Activated T-cell treated with anti-CD3 and anti-CD28 coated beads, Interleukin-2, amount 50 U/mL, for 24 hours (primary cell): ENCODE measurements around the gene NAV2.
A peak's percentile ranks its signal among the peaks of the same experiment; 100 is the strongest.
"Not testable (repeated sequence)": the region's sequence is repeated elsewhere in the genome, so short reads cannot be mapped to it uniquely, and the experiment has no call there.

ENCODE experiments used
- DNase-seq: peaks from one replicate; pipeline ENCODE4 v3.0.0-alpha.2; 2020
- H3K27ac Mint-ChIP-seq: 2 replicates; pipeline ENCODE4 v1.8.0; 2020; ENCODE audit warnings: mild to moderate bottlenecking, mixed read lengths
- H3K27me3 Mint-ChIP-seq: 2 replicates; pipeline ENCODE4 v1.8.0; 2020; ENCODE audit warnings: mixed read lengths
- H3K36me3 Mint-ChIP-seq: 2 replicates; pipeline ENCODE4 v1.8.0; 2020; ENCODE audit warnings: low read depth, mixed read lengths
- H3K4me1 Mint-ChIP-seq: 2 replicates; pipeline ENCODE4 v1.8.0; 2020; ENCODE audit warnings: low read depth, mixed read lengths
- H3K4me3 Mint-ChIP-seq: 2 replicates; pipeline ENCODE4 v1.8.0; 2020; ENCODE audit warnings: mild to moderate bottlenecking, moderate library complexity, mixed read lengths
- H3K9me3 Mint-ChIP-seq: 2 replicates; pipeline ENCODE4 v1.8.0; 2020; ENCODE audit warnings: mixed read lengths

NAV2 gene

DNA sequence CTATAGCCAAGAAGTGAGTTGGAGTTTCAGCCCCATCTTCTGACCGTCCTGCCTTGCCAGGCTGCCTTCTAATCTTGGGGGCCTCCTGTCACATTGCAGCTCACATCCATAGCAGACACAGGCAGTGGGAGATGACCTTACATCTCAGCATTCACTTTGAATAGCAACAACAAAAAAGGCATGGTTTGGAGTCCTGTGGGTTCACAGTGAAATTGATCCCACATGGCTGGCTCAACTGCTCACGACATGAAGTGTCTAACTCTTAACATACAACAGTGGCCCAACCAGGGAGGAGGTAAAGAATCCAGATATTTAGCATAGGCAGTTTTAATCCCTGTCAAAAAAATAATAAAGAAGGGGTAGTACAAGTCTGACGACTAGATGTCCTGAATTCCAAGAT lies 409.5 kb downstream of the NAV2 start:
- no peak overlapping the region for H3K27ac Mint-ChIP-seq
- no peak overlapping the region for H3K4me3 Mint-ChIP-seq
- H3K27me3 Mint-ChIP-seq = peaks cover 4% of the 10 kb centered on the region
- no peaks in the 10 kb centered on the region for H3K9me3 Mint-ChIP-seq
- no peak for DNase-seq
- no peaks in the 10 kb centered on the region for H3K36me3 Mint-ChIP-seq
- H3K4me1 Mint-ChIP-seq = no peaks in the 10 kb centered on the region

DNA sequence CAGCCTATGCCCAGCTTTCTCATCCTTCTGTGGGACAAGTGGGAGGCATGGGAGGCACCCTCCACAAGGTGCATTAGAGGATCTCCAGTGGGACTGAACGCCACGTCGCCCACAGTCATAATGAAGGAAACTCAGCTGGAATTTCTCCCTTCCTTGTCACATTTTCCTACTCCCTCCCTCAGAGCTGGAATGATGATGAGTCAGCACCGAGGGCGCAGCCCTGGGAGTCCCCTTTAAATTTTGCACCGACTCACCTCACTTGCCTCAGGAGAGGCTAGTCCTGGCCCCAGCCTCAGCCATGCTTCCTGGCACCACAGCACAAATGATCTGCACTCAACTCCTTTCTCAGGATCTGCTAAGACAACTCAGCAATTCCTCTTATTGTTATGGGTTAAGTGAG lies 413.3 kb downstream of the NAV2 start:
- Mint-ChIP-seq H3K27me3 (peaks cover 9% of the 10 kb centered on the region), H3K4me3 (no peak overlapping the region)
- no peak for DNase-seq

DNA sequence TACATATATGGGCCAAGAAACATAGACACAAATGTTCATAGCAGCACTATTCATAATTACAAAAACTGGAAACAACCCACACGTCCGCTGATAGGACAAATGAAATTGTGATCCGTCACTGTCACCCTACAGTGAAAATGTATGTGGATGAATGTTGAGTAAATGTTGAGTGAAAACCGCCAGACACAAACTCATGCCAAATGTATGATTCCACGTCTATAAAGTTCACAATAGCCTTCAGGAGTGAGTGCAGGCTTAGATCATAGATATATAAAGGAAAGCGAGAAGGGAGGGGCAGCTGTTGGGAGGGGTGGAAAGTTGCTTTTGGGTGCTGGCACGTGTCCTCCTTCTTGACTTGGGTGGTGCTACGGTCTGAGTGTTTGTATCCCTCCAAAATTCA lies 414.1 kb downstream of the NAV2 start:
- Mint-ChIP-seq H3K9me3 (no peaks in the 10 kb centered on the region), H3K36me3 (no peaks in the 10 kb centered on the region), H3K4me1 (peaks cover 3% of the 10 kb centered on the region), H3K27ac (no peak overlapping the region), H3K27me3 (peaks cover 9% of the 10 kb centered on the region), H3K4me3 (no peak overlapping the region)
- DNase-seq = no peak

More for the DNA sequence above, 413.3 kb downstream of the NAV2 start:
- Mint-ChIP-seq H3K9me3 (no peaks in the 10 kb centered on the region), H3K4me1 (no peaks in the 10 kb centered on the region), H3K27ac (no peak overlapping the region), H3K36me3 (no peaks in the 10 kb centered on the region)

DNA sequence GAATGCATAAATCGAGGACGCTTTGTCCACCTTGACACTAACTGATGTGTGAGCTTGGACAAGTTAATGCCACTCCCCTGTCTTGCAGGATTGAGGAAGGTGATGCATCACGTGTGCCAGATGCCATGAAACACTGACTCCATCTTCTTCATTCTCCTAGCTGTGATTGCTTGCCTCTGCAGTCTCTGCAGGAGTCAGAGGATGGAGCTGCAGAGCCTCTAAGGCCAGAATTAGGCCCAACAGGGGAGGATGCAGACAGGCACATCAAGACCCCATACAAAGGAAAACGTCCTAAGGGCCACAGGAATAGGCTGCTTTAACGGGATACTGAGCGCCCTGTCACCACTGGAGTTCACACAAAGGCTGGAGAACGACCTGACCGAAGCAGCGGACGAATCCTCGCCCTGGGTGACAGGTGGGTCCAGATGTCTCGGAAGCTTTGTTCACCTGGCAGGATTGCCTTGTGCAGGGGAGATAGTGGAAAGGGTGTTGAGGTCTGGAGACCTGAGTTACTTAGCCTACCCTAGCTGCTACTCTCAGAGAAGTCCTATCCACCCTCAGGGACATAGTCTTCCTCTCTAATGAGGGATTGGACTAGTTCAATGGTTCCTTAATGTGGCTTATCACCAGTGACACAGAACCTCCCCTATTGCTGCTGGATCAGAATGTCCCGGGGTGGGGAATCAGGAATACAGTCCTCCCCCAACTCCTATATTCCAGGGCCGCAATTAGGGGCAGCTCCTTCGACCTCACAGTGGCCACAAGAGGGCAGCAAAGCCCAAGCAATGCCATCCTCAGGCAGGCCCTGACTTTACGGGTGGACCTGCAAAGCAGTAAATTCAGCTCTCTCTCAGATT lies 415.3 kb downstream of the NAV2 start:
- no peak overlapping the region for H3K4me3 Mint-ChIP-seq
- no peaks in the 10 kb centered on the region for H3K9me3 Mint-ChIP-seq
- DNase-seq = peak; percentile 82
- H3K27ac Mint-ChIP-seq = no peak overlapping the region
- no peaks in the 10 kb centered on the region for H3K36me3 Mint-ChIP-seq
- peaks cover 12% of the 10 kb centered on the region for H3K4me1 Mint-ChIP-seq
- H3K27me3 Mint-ChIP-seq = peaks cover 20% of the 10 kb centered on the region

DNA sequence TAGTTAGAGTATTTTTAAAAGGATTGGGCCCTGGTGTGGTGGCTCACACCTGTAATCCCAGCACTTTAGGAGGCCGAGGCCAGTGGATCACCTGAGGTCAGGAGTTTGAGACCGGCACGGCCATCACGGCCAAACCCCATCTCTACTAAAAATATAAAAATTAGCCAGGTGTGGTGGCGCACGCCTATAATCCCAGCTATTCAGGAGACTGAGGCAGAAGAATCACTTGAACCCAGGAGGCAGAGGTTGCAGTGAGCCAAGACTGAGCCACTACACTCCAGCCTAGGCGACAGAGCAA lies 415.8 kb downstream of the NAV2 start:
- not testable (repeated sequence) for DNase-seq, H3K27ac Mint-ChIP-seq, H3K36me3 Mint-ChIP-seq, H3K4me3 Mint-ChIP-seq, H3K9me3 Mint-ChIP-seq
- peaks cover 24% of the 10 kb centered on the region for H3K27me3 Mint-ChIP-seq
- H3K4me1 Mint-ChIP-seq = peaks cover 12% of the 10 kb centered on the region

DNA sequence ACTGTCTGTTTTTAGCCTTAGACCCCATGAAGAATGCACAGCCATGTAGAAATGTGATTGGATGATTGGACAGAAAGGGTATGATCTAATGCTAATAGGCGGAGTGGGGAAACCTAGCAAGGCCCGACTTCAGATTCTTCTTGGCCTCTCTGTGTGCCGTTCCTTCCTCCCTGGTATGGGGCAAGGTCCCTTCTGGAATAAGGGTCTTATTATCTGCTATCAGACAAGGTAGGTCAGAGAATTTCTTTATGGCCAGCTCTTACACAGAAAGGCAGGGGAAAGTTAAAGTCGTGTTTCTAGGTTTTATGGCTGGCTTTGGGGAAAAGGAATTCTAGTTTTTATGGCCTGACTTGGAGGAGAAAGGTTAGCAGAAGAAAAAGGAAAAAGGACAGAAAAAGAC lies 417.0 kb downstream of the NAV2 start:
- Mint-ChIP-seq H3K27ac (no peak overlapping the region), H3K9me3 (no peaks in the 10 kb centered on the region), H3K4me3 (no peak overlapping the region), H3K27me3 (peaks cover 36% of the 10 kb centered on the region), H3K36me3 (no peaks in the 10 kb centered on the region), H3K4me1 (peaks cover 12% of the 10 kb centered on the region)
- DNase-seq = no peak

DNA sequence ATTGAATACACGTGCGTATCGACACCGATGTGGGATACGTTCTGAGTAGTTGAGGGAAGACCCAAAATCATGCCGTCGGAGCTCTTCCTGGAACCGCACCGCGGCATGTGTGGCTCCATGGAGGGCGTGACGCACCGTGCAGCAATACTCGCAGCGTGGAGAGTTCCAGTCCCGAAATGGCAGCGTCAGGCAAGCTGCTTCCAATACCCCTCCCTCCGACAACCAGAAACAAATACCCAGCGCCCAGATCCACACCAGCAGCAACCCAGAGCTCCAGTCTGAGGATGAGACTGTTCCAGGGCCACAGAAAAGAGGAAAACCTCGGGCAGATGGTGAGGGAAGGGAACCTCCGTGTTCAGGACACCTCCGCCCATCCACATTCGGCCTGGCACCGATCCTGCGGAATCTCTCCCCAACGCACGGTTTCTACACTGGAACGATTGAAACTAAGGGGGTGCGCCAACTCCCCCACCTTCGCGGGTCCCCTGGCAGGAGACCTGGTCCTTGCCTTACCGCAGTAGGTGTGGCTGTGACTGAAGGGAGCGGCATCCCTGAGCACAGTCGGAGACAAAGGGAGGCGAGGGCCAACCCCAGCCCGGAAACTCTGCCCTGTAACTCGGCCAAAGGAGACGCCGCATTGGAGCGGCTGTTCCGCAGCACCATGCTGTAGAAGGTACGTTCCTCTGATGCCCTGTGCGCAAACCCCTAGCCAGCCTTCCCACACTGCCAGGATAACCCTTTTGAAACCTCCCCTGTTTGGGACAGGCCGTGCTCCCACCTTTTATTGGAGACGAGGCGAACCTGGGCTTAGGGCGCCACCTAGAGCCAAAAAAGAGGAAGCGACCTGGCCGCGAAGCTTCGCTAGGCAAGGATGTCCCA lies 419.4 kb downstream of the NAV2 start:
- DNase-seq = peak; percentile 70
- no peak overlapping the region for H3K27ac Mint-ChIP-seq
- peaks cover 56% of the 10 kb centered on the region for H3K27me3 Mint-ChIP-seq
- H3K9me3 Mint-ChIP-seq = no peaks in the 10 kb centered on the region
- peaks cover 12% of the 10 kb centered on the region for H3K4me1 Mint-ChIP-seq
- H3K36me3 Mint-ChIP-seq = no peaks in the 10 kb centered on the region
- peak overlapping the region; percentile 69 for H3K4me3 Mint-ChIP-seq

DNA sequence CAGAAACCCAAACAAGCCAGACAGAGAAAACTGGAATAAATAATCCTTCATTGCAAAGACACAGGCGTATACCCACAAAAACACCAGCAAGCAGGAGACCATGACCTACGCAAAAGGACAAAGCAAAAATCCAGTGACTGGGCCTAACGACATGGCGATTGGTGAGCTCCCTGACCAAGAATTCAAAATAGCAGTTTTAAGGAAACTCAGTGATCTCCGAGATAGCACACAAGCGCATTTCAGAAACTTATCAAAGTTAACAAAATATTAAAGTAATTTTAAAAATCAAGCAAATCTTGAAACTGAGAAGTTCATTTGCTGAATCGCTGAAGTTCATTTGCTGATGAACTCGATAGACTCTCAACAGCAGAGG lies 420.0 kb downstream of the NAV2 start:
- no peaks in the 10 kb centered on the region for H3K9me3 Mint-ChIP-seq
- H3K4me1 Mint-ChIP-seq = peaks cover 12% of the 10 kb centered on the region
- peaks cover 57% of the 10 kb centered on the region for H3K27me3 Mint-ChIP-seq
- H3K4me3 Mint-ChIP-seq = peak overlapping the region; percentile 69
- no peaks in the 10 kb centered on the region for H3K36me3 Mint-ChIP-seq
- no peak for DNase-seq
- H3K27ac Mint-ChIP-seq = no peak overlapping the region

DNA sequence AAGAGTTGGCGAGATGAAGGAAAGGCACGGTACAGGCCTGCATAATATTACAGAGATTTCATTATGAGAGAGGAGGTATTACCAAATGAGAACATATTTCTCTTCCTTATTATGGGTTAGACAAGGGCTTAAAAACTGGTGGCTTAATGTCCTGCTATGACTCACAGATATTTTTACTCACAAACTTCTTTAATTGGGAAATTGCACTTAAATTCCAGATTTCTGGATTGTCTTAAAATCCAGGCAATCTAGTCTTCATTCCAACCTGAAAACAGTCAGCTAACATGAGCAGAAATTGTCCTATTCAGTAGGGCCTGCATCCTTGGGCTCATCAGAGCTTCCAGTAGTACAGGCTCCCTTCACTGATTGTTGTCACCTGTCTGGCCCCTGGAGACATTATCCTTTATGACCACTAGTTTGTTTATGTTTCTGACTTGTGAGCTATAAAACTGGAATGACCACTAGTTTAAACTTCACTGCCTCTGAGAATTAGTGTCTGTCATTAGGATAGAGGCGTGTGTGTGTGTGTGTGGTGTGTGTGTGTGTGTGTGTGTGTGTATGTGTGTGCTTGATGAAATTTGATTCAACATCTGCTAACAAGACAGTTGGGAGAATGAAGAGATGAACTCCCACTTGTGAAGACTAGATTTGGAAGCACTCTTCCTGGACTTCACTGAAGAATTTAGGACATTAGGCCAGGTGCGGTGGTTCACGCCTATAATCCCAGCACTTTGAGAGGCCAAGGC lies 422.5 kb downstream of the NAV2 start:
- H3K4me3 Mint-ChIP-seq = no peak overlapping the region
- peaks cover 71% of the 10 kb centered on the region for H3K27me3 Mint-ChIP-seq
- H3K4me1 Mint-ChIP-seq = peaks cover 12% of the 10 kb centered on the region
- H3K27ac Mint-ChIP-seq = no peak overlapping the region
- H3K36me3 Mint-ChIP-seq = no peaks in the 10 kb centered on the region
- DNase-seq = no peak
- H3K9me3 Mint-ChIP-seq = no peaks in the 10 kb centered on the region

DNA sequence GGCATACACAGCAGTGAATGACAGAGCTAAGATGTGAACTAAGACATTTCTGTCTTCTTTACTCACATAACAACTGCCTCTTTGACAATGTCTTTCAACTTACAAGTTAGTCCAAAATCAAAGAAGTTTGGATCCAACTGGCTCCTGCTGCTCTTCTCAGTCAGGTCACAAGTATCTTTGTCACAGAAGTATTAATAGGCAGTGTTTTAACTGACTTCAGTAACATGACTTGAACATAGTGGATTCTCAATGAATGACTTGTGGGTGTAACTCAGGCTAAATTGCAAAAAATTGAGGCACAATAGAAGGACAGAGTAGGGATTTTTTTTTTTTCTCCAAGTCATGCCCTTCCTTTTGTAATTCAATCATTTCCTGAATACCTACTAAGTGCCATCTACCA lies 425.0 kb downstream of the NAV2 start:
- Mint-ChIP-seq H3K4me3 (no peak overlapping the region), H3K36me3 (no peaks in the 10 kb centered on the region), H3K4me1 (peaks cover under 1% of the 10 kb centered on the region), H3K9me3 (no peaks in the 10 kb centered on the region), H3K27ac (no peak overlapping the region), H3K27me3 (peaks cover 72% of the 10 kb centered on the region)
- no peak for DNase-seq

DNA sequence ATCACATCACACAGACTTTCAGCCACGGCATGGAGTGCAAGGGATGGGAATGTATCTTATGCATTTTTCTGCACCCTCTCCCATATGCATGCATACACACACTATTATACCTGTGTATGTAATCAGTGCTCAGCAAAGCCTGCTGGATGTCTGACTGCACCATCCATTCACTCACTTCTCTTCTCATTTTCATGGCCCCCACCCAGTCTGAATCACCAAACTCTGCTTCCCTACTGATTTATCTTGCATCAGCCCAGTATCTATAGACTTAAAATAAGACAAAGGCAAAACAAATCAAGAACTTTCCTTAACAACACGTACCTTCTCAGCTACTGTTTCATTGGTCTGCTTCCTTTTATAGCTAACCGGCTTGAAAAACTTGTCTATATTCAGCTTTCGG lies 426.1 kb downstream of the NAV2 start:
- H3K27ac Mint-ChIP-seq = no peak overlapping the region
- no peaks in the 10 kb centered on the region for H3K36me3 Mint-ChIP-seq
- H3K4me3 Mint-ChIP-seq = no peak overlapping the region
- DNase-seq = no peak
- H3K9me3 Mint-ChIP-seq = no peaks in the 10 kb centered on the region
- H3K27me3 Mint-ChIP-seq = peaks cover 69% of the 10 kb centered on the region
- H3K4me1 Mint-ChIP-seq = no peaks in the 10 kb centered on the region

DNA sequence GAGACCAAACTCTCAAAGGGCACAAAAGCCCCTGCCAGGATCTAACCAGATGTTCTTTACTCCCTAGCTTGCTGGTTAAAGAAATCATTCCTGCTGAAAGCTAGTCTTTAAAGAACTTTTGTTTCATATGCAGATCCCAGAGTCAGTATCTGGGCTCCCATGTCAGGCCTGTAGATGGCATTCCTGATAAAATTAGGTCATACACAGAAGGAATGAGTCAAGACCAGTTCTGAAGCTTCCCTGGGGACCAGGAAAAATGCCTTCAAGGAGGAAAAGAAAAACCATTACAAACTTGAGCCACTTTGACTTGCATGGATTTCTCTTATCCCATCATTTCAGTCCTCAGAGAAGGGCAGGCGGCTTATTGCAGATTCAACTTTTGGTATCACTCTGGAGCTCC lies 441.7 kb downstream of the NAV2 start:
- Mint-ChIP-seq H3K4me1 (peaks cover 22% of the 10 kb centered on the region), H3K36me3 (no peaks in the 10 kb centered on the region), H3K27me3 (peaks cover 47% of the 10 kb centered on the region), H3K4me3 (no peak overlapping the region), H3K27ac (no peak overlapping the region), H3K9me3 (peaks cover 5% of the 10 kb centered on the region)
- no peak for DNase-seq

DNA sequence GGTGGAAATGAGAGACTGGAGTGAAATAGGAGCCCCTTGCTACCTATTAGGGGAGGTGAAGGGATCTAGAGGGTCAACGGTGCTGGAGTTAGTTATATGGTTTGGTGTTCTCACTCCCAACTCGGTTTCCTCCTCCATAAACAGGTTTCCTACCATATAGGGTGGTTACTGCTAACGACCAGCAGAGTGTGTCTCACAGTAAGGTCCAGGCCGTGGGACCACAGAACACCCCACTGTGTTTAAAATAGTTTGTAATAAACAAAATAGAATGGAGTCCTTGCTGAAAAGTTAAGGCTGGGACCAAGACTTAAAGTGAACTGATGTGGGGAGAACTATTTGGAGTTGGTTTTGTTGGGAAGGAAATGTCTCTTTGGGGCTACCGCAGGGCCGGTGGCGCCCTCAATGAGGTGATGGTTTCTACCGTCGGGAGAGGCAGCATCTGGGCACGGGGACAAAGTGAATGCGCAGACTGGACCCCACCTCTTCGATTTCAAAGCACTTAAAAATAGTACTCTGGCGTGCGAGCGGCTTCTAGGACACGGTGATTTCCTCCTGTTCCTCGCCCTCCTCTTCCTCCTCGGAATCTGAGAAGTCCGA lies 443.1 kb downstream of the NAV2 start:
- H3K27me3 Mint-ChIP-seq = peaks cover 57% of the 10 kb centered on the region
- H3K27ac Mint-ChIP-seq = peak overlapping the region; percentile 63
- peaks cover 5% of the 10 kb centered on the region for H3K9me3 Mint-ChIP-seq
- peak overlapping the region; percentile 62 for H3K4me3 Mint-ChIP-seq
- no peaks in the 10 kb centered on the region for H3K36me3 Mint-ChIP-seq
- no peak for DNase-seq
- H3K4me1 Mint-ChIP-seq = peaks cover 22% of the 10 kb centered on the region

DNA sequence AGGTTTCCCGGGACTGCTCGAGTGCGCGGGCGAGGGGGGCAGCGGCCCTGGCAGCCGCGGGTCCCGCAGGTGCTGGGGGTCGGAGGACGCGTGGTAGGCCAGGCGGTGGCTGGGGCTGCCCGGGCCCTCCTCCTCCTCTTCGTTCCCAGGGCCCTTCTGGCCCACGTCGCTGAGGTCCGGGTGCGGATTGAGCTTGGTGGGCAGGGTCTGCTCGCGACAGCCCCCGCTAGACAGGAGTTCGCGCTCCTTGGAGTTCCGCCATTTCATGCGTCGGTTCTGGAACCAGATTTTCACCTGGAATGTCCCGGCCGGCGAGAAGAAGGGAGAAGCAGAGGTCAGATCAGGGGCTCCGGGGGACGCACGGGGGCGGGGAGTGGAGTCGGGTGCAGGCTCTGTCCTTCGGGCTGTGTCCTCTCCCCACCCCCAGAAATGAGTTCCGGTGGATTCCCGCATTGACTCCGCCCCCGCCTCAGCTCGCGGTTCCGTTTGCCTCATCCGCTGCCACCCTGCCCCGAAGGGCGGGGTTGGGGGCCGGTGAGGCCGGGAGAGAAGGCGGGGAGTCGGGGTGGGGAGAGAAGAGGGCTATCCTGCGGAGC lies 443.7 kb downstream of the NAV2 start:
- peaks cover 25% of the 10 kb centered on the region for H3K4me1 Mint-ChIP-seq
- H3K9me3 Mint-ChIP-seq = peaks cover 8% of the 10 kb centered on the region
- peak overlapping the region; percentile 63 for H3K27ac Mint-ChIP-seq
- peak overlapping the region; percentile 62 for H3K4me3 Mint-ChIP-seq
- peaks cover 63% of the 10 kb centered on the region for H3K27me3 Mint-ChIP-seq
- DNase-seq = peak; percentile 71
- no peaks in the 10 kb centered on the region for H3K36me3 Mint-ChIP-seq
